Measurements from ENCODE around the gene FLOT1.
"Not testable (repeated sequence)": the region's sequence is repeated elsewhere in the genome, so short reads cannot be mapped to it uniquely, and the experiment has no call there.

The FLOT1 gene

DNA sequence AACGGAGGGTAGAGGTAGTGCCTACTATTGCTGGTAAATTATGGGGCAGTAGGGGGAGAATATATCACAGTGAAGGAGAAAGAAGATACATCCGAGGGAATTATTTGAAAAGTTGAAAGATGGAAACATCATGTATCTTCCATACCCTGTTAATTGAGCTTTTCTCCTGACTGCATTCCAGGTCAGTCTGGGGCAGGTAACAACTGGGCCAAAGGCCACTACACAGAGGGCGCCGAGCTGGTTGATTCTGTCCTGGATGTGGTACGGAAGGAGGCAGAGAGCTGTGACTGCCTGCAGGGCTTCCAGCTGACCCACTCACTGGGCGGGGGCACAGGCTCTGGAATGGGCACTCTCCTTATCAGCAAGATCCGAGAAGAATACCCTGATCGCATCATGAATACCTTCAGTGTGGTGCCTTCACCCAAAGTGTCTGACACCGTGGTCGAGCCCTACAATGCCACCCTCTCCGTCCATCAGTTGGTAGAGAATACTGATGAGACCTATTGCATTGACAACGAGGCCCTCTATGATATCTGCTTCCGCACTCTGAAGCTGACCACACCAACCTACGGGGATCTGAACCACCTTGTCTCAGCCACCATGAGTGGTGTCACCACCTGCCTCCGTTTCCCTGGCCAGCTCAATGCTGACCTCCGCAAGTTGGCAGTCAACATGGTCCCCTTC, 19.2 kb downstream of the FLOT1 start:
- not testable (repeated sequence) for DNase-seq (ENCODE audit: low spot score)

DNA sequence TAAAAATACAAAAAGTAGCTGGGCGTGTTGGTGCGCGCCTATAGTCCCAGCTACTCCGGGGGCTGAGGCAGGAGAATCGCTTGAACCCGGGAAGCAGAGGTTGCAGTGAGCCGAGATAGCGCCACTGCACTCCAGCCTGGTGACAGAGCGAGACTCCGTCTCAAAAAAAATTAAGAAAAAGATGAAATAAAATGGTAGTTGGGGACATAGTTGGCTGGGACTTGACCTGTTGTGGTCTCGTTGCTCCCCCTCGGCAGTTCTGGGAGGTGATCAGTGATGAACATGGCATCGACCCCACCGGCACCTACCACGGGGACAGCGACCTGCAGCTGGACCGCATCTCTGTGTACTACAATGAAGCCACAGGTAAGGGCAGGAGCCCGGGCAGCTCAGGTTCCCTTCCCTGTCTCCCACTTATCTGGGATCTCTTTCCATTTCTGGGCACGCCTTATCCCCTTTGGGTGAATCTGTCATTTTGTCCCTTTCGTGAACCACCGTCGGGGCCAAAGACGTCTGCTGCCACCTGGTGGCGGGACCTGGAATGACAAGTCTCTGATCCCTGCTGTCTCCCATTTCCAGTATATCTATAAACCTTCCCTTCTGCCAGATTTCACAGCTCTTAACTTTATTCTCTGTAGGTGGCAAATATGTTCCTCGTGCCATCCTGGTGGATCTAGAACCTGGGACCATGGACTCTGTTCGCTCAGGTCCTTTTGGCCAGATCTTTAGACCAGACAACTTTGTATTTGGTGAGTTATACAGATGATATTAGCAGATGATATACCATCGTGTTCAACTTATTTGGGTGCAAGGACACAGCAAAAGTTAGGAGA, 20.0 kb downstream of the FLOT1 start:
- DNase-seq (ENCODE audit: low spot score): peak; percentile 79

DNA sequence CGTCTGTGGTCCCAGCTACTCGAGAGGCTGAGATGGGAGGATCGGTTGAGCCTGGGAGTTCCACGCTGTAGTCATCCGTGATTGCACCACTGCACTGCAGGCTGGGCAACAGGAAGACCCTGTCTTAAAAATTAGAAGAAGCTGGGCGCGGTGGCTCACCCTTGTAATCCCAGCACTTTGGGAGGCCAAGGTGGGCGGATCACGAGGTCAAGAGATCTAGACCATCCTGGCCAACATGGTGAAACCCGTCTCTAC, 20.5 kb downstream of the FLOT1 start:
- DNase-seq (ENCODE audit: low spot score): not testable (repeated sequence)

DNA sequence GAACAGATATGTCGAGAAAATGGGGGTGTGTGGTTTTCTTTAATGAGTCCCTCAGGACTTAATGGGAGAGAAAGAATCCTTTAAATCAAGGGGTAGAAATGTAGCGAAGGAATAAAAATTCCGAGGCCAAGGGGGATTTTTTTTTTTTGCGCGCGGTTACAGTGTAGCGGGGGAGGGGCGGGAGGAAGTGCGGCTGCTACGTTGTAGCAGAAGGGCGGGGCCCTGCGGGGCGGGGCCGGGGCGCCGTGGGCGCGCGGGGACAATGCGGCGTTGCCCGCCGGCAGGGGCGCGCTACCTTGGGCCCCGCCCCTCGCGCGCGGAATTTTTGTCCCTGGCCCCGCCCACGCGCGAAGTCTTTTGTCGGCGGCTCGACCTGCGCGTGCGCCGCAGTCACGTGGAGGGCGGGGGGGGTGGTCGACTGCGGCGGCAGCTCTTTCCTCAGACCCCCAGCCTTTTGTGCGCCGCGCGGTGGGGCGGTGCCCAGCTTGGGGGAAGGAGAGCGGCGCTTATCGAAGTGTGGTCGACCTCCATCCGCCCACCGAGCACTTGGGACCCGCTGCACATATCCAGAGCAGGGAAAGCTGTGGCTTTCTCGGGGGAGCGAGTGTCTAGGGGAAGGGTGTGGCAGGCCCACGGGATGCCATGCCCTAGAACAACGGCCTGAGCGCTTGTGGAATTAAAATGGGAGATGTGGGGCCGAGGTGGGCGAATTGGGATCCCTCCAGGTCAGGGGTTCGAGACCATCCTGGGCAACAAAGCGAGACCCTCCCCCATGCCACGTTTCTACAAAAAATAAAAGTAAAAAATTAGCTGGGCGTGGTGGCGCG, 21.1 kb downstream of the FLOT1 start:
- DNase-seq (ENCODE audit: low spot score): peak; percentile 95

DNA sequence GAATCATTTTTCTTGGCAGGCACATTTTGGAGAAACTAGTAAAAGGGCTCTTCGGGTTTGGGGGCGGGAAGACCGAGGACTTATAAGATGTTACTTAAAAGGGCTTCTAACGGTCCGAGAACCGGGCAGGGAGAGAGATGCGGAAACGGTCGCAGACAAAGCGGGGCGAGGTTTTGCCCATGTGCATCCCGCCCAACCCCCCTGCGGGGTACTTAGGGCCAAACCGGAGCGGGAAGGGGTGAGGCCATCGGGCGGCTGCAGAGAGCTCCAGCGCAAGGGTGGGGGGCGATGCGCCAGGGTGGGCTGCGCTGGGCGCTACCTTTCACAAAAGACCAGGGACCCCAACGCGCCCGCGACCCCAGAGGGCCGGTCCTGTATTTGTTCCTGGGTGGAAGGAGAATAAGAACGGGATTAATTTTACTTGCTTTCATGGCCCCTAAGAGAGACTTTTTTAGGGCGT, 21.7 kb downstream of the FLOT1 start:
- DNase-seq (ENCODE audit: low spot score): peak; percentile 42

DNA sequence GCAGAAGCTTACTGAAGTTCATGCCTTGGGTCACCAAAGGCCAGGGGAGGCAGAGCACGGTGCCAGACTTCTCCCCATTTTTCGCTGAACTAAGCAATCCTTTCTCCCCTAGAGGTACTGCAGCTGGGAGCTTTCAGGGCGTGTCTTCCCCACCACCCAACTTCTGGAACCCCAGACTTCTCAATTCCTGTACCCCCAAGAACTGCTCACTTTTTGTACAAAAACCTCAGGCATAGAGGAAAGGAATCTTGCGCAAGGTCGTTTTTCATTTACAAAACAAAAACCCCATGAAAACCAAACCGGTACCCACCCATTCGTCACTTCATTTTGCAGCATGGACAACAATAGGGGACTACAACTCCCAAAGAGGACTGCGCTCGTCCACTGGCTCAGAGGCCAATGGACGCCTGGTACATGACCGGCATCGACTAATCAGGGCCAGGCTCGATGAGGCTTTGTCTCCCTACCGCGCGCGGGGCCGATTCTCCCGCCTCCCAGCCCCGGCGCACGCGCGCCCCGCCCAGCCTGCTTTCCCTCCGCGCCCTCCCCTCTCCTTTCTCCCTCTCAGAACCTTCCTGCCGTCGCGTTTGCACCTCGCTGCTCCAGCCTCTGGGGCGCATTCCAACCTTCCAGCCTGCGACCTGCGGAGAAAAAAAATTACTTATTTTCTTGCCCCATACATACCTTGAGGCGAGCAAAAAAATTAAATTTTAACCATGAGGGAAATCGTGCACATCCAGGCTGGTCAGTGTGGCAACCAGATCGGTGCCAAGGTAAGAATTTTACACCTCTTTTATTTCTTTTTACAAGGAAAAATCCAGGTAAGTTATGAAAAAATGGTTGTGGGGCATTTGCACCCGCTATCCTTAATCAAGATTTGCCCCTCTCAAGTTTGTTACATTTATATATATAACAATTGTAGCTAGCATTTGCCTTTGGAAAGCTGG, 22.4 kb downstream of the FLOT1 start, which contains the start of gene TUBB:
TUBB (plus strand) TSS at position 562 of the 947 bp plus-strand sequence; CDS start at position 717, 155 bp downstream.
- peak; percentile 97 for DNase-seq (ENCODE audit: low spot score)

DNA sequence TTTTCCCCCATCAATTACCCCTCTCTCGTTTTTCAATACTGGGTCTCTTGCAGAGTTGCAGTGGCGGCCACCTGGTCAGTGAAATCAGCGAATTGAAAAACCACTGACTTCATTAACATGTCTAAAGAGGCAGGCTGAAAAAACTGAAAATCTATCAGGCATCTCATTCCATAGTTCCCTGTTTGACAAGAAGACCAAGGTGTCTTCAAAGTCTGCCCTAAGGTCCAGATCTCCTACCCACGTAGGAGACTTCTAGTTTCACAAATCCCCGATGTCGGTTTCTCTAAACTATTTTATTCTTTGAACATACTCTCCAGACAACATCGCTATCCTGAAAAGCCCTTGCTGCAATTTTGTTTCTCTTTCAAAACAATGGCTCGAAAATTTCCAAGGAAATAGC, 23.1 kb downstream of the FLOT1 start:
- no peak for DNase-seq (ENCODE audit: low spot score)

DNA sequence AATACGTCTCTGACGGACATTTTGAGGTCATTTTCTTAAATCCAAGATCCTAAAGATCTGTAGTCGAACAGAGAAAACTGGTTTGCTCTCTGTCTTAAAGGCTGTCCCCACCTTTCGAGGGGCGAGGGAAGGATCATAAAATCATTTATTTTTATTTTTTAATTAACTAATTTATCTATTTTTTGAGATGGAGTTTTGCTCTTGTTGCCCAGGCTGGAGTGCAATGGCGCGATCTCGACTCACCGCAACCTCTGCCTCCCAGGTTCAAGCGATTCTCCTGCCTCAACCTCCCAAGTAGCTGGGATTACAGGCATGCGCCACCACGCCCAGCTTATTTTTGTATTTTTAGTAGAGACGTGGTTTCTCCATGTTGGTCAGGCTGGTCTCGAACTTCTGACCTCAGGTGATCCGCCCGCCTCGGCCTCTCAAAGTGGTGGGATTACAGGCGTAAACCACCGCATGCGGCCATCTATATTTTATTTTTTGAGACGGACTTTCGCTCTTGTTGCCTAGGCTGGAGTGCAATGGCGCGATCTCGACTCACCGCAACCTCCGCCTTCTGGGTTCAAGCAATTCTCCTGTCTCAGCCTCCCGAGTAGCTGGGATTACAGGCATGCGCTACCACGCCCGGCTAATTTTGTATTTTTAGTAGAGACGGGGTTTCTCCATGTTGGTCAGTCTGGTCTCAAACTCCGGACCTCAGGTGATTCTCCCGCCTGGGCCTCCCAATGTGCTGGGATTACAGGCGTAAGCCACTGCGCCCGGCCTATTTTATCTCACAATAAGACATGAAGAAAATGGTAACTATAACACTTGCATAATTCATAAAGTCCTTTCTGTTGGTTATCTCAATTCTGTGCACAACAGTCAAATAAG, 24.4 kb downstream of the FLOT1 start:
- DNase-seq (ENCODE audit: low spot score): not testable (repeated sequence)

DNA sequence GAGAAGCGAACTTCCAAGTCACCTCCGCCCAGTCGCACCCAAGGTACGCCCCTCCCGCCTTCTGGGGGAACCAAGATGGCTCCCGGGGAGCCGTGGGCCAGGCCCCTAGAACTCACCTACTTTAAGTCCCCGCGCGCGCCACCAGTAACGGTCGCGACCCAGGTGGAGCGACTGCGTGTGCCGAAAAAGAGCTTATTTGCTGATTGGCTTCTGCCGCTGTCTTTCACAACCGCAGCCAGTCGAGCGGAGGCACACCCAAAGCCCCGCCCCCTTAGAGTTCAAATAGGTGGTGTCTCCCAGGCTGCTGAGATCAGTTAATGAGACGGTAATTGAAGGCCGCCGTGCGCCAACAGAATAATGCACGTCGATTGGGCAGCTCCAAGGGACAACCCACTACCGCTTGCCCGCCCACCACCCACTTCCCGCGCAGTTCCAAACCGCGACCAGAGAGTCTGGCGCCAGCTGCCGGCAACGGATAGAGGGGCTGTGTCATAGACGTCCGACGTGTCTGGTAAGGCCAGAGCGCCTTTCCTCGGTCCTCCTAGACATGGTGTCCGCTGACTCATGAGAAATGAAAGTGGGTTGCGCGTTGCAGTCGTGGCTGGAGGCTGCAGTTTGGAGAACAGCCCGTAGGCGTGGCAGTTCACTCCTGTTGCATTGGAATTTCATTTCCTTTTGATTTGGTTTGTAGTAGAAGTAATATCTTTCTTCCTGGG, 25.2 kb downstream of the FLOT1 start, which contains the start of gene MDC1:
MDC1 (minus strand) TSS at position 153 of the 716 bp plus-strand sequence. CDS start 2,106 bp downstream, outside the sequence.
- peak; percentile 99 for DNase-seq (ENCODE audit: low spot score)

DNA sequence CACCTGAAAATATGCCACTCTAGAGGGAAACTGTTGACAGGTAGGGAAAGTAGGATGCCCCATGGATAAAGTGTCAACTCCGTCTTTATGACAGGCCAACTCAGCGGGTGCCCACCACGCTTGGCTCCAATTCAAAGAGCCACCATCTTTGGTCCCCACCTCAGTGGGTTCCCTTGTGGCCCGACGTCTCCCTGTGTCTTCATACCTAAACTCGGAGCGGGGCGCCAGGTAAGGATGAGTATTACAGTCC, 25.7 kb downstream of the FLOT1 start:
- DNase-seq (ENCODE audit: low spot score): no peak

DNA sequence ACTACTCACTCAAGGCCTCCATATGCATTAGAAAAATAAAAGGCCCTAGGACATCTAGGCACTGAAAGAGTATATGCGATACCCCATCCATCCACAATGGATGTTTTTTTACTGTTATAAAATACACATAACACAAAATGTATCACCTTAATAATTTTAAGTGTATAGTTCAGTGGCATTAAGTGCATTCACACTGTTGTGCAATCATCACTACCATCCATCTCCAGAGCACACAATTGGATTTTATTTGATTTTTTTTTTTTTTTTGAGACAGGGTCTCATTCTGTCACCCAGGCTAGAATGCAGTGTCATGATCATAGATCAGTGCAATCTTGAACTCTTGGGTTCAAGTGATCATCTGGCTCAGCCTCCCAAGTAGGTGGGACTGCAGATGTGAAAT, 28.2 kb downstream of the FLOT1 start:
- DNase-seq (ENCODE audit: low spot score): no peak

DNA sequence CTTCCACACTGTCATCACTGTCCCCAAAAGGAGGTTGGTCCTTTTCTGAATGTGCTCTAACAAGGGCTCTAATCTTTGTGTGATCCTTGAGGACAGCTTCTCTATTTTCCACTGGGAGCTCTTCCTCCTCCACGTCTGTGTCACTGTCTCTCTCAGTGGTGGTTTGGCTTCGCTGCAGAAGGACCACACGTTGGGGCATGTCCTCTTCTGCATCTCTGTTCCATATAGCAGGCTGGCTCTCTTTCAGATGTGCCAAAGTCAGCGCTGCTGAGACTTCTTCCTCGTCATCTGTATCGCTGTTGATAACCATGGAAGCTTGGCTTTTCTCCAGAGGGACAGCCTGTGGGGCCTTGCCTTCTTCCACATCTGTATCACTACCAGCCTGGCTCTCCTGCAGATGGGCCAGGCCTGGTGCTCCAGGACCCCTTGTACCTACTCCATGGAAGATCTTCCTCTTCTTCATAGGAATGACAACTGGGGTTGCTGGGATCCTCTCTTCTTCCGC, 30.0 kb downstream of the FLOT1 start:
- no peak for DNase-seq (ENCODE audit: low spot score)

DNA sequence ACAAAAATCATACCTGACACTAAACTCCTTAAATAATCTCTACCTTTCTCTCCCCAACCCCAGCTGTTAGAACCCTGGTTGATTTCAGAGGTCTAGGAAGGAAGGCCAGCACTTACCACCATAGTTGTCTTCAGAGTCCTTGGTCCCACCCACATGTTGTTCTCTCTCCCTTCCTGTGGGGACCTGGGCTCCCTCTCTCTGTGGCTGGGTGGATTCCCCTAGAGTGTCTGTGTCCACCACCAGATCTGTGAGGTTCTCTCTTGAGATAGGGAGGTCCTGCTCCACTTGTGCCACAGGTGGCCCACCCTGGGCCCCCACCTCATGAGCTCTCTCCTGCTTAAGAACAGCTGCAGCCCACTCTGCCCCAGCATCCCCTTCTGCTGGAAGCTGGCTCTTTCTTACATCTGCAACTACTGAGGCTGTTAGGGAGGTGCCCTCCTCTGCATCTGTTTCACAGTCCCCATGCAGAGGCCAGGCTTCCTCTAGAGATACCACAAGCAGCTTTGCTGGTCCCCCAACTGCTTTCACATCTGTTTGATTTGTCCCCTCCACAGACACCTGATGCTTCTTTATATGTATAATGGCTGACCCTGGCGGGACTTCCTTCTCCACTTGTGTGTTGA, 30.6 kb downstream of the FLOT1 start:
- no peak for DNase-seq (ENCODE audit: low spot score)

DNA sequence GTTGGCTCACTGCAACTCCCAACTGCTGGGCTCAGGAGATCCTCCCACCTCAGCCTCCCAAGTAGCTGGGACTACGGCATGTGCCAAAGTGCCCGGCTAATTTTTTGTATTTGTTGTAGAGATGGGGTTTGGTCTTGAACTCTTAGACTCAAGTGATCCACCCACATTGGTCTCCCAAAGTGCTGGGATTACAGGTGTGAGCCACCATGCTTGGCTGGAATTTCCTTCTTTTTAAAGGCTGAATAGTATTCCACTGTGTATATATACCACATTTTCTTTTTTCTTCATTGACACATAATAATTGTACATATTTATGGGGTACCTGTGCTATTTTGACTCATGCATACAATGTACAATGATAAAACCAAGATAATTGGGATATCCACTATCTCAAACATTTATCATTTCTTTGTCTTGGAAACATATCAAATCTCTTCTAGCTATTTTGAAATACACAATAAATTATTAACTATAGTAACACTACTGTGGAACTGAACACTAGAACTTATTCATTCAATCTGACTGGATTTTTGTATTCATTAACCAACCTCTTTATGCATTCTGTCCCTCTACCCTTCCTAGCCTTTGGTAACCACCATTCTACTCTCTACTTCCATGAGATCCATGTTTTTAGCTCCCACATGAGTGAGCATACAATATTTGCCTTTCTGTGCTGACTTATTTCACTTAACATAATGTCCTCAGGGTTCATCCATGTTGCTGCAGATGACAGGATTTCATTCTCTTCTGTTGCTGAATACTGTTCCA, 33.2 kb downstream of the FLOT1 start:
- DNase-seq (ENCODE audit: low spot score): no peak

DNA sequence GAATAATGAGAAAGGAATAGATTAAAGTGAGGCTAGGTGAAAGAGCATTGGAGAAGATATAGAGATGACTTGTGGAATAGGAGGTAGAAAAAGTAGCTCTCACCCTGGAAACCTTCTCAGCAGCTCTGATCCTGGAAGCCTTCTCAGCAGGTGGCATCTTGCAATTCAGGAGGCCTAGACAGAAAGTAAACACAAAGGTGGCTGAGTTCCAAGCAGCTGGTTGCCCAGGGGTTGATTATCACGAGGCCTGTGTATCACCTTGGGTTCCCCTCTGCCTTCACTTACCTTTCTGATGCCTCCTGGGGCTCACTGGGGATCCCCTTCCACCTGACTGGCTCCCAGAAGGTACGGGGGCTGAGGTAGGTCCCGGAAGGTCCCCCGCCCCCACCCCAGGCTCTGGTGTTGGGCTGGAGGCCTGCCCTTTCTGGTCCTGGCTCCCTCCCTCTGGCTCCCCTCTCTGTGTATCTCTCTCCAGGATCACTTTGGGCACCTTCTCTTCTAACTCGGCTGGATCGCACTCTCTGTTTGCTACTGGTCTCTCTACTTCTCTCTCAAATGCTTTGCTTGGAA, 35.1 kb downstream of the FLOT1 start:
- no peak for DNase-seq (ENCODE audit: low spot score)

DNA sequence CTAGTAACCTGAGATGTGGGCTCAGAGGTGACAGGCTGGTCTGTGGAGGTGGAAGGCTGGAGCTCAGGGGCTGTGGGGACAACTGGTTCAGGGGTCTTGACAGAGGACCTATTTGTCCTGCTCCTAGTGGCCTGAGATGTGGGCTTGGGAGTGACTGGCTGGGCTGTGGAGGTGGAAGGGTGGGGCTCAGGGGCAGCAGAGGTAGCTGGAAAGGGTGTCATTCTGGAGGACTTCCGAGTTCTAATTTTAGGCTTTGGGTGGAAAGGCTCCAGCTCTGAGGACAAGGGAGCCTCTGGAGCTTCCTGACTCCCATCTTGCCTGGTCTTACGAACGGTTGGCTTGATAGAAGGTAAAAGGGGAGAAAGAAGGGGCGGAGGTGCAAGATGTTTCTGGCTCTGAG, 36.9 kb downstream of the FLOT1 start:
- DNase-seq (ENCODE audit: low spot score): no peak

DNA sequence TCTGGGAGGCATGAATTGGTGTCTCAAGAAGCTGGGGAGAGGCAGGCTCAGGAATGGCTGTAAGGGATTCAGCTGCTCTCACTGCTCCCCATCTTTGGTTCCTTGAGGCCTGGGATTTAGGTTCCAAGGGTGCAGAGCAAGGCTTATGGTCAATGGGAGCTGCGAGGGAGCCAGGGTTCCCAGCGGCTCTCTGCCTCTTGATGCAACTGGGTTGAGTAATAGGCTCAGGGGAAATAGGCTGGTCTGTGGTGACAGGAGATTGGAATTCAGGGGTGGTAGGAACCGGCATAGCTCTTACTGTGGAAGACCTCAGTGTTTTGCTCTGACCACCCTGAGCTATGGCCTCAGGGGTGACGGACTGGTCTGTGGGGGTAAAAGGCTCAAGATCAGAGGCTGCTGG, 38.7 kb downstream of the FLOT1 start:
- DNase-seq (ENCODE audit: low spot score): no peak

DNA sequence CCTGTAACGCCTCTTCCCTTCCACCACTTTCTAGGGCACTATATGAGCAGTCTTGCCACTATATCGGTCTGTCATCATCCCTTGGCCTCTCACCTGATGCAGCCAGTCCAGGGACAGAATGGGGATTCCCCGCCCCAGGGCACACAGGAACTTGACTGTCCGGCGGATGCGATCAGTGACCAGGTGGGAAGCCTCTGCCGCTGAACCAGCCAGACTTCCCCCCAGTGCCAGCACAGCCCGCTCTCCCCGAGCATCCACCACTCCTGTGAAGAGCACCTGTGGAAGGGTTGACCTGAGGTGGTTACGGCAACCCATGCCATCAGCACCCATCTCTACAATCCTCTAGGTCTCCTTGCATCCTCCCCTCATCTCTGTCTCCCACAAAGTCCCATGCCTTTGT, 39.5 kb downstream of the FLOT1 start:
- DNase-seq (ENCODE audit: low spot score): no peak
